Sigmoid colon (tissue), 4 donors: ENCODE results near the gene TMEM14C.
"Not testable (repeated sequence)": the region's sequence is repeated elsewhere in the genome, so short reads cannot be mapped to it uniquely, and the experiment has no call there.

Experiments
- POLR2A ChIP-seq, 2 donors: fragments of 450-650 bp; IDR thresholded peaks; one replicate each; pipeline ENCODE4 v1.6.1; 2016; ENCODE audit warnings: antibody characterized with exemption in 2 of 2, mild to moderate bottlenecking in 2 of 2, moderate library complexity in 2 of 2
- POLR2AphosphoS5 ChIP-seq, 4 donors: sonication (generic); formaldehyde crosslinking; IDR thresholded peaks; one replicate each; pipeline ENCODE4 v1.6.1; 2017; ENCODE audit warnings: antibody characterized with exemption in 4 of 4

DNA sequence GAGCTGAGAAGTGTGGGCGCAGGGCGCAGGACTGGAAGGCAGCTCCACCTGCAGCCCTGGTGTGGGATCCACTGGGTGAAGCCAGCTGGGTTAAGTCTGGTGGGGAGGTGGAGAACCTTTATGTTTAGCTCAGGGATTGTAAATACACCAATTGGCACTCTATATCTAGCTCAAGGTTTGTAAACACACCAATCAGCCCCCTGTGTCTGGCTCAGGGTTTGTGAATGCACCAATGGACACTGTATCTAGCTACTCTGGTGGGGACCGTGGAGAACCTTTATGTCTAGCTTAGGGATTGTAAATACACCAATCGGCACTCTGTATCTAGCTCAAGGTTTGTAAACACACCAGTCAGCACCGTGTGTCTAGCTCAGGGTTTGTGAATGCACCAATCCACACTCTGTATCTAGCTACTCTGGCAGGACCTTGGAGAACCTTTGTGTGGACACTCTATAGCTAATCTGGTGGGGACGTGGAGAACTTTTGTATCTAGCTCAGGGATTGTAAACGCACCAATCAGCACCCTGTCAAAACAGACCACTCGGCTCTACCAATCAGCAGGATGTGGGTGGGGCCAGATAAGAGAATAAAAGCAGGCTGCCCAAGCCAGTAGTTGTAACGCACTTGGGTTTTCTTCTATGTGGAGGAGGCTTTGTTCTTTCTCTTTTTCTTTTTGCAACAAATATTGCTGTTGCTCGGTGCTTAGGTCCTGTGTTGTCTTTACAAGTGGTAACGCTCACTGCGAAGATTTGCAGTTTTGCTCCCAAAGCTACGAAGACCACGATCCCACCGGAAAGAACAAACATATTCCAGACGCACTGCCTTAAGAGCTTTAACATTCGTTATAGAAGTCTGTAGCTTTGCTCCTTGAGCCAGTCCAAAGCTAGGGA is 1.7 kb upstream of the TMEM14C start:
- not testable (repeated sequence) for TF ChIP-seq POLR2A, POLR2AphosphoS5 (IDR thresholded peaks at IDR 0.05)
